Measurements from ENCODE around the gene CCDC82.
"Not testable (repeated sequence)": the region's sequence is repeated elsewhere in the genome, so short reads cannot be mapped to it uniquely, and the experiment has no call there.

The CCDC82 gene

DNA sequence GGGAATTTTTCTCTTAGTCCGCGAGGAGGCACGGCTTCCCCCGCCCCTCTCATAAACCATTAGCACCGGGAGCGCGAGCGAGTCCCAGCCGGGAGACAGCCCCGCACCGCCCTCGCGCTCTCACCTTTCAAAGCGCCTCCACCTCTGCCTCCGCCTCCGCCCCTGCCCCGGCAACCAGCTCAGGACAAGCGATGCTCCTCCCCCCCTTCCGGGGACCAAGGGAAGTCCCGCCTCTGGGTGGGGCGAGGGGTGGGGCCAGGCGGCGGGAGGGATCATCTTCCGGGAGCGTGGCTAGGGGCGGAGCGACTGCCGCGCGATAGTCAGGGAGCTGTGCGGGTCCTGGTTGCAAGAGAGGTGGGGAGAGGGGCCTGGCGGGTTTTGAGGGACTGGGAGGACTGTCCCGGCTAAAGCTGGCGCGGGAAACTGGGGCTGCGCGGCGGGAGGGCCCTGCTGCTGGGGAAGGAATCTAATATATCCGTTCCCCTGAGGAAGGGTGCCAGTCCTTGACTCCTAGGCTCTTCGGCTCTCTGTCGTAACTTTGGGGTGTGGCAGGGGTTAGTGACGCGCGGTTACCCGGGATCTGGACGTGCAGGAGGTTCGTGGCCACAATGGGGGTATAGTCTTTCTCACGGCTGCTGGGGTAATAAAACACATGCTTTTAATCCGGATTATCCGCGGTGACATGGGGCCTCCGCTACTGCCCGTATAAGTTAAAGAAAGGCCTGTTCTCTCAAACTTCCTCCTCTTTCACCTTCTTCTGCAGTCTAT lies at the start of gene CCDC82, which contains the start of gene JRKL:
Gene CCDC82 (minus strand): TSS at position 193 of the 768 bp plus-strand sequence. CDS start 5,165 bp downstream, outside the sequence.
Gene JRKL (plus strand): TSS at position 294 of the 768 bp plus-strand sequence. CDS start 637 bp downstream, outside the sequence.
- DNase-seq, result peak; percentile 99

DNA sequence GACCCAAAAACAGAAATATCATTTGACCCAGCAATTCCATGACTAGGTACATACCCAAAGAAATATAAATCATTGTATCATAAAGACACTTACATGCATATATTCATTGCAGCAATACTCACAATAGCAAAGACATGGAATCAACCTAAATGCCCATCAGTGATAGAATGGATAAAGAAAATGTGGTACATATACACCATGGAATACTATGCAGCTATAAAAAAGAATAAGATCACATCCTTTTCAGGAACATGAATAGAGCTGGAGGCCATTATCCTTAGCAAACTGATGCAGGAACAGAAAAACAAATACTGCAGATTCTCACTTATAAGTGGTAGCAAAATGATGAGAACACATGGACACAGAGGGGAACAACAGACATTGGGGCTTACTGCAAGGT lies 42.9 kb upstream of the CCDC82 start:
- DNase-seq, result not testable (repeated sequence)

GRCh38 chr11:96430668-96431067 lies 41.0 kb upstream of the CCDC82 start:
- no peak for DNase-seq

DNA sequence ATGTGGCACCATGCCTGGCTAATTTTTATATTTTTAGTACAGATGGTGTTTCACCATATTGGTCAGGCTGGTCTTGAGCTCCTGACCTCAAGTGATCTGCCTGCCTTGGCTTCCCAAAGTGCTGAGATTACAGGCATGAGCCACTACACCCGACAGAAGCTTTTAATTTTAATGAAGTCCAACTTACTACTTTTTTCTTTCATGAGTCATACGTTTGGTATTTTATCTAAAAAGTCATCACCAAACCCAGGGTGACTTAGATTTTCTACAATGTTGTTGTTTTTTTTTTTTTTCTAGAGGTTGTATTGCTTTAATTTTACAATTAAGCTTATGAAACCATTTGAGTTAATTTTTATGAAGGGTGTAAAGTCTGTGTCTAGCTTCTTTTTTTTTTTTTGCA lies 35.0 kb upstream of the CCDC82 start:
- no peak for DNase-seq

DNA sequence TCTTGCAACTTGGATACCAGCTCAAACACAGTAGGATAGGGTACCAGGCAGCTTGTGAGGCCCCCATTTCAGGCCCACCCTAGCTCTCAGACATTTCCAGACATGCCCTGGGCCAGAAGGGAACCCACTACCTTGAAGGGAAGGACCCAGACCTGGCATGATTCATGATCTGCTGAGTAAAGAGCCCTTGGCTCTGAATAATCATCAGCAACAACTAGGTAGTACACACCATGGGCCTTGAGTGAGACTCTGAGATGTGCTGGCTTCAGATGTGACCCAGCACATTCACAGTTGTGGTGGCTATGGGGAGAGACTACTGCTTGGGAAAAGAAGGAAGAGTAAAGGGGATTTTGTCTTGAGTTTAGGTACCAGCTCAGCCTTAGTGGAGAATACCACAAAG lies 23.7 kb upstream of the CCDC82 start:
- DNase-seq, result no peak

DNA sequence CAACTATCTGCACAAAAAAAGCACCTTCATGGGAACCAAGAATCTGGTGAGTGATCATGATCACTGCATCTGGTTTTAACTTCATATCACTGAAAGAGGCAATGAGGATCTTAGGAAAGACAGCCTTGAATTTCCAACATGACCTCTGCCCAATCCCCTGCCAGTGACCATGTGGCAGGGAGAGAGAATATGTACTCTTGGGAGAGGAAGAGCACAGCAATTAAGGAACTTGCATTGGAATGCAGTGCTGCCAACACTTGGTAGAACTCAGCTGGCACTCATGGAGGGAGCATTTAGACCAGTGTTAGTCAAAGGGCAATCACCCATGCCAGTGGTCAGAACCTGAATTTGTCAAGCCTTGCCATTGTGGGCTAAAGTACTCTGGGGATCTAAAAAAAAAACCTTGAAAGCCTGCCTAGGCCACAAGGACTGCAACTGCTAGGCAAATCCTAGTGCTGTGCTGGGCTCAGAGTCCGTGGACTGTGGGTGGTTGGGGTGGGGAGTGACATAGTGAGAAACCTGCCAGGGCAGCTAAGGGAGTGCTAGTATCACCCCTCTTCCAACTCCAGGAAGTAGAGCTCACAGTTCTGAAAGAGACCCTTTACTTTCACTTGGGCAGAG lies 23.2 kb upstream of the CCDC82 start:
- DNase-seq, result no peak

GRCh38 chr11:96411412-96411811 lies 21.7 kb upstream of the CCDC82 start:
- not testable (repeated sequence) for DNase-seq

DNA sequence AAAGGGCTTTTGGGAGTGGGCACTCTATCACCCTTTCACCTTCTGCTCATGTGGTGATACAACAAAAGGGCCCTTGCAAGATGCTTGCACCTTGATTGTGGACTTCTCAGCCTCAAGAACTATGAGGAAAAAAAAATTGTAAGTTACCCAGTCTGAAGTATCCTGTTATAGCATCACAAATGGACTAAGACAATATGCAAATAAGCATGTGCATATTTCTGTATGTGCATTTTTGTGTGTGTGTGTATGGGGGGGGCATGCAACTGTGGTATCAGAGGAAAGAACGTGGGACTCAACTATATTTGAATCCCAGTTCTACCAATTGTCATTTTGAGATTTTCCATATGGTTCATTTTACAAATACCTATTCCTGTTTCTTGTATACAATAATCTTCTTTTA lies 11.0 kb upstream of the CCDC82 start:
- DNase-seq, result no peak

- no peak for DNase-seq
These were observed 8.2 kb upstream of the CCDC82 start for GRCh38 chr11:96397863-96398262.

GRCh38 chr11:96396637-96397036 lies 6.9 kb upstream of the CCDC82 start:
- peak; percentile 57 for DNase-seq

DNA sequence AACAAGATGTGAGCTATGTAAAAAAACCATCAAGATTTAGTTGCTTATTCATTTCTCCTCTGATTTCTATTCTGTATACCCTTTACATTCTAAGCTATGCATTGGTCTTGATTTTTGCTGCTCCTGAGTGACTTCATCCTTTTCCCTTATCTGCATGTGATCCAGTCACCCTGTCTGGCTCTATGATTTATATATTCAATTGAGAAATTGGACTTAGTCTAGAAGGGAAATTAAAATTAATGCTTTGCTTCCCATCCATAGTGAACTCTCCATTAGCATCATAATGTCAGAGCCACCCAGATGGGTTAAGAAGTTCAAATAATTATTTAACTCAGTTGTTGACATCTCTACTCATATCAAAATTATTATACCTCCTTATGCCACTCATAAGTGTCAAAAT lies 5.1 kb upstream of the CCDC82 start:
- DNase-seq, result no peak

- DNase-seq, result no peak
These were observed 4.1 kb upstream of the CCDC82 start for GRCh38 chr11:96393753-96394348.

GRCh38 chr11:96391698-96392307 lies 2.1 kb upstream of the CCDC82 start:
- DNase-seq, result no peak

DNA sequence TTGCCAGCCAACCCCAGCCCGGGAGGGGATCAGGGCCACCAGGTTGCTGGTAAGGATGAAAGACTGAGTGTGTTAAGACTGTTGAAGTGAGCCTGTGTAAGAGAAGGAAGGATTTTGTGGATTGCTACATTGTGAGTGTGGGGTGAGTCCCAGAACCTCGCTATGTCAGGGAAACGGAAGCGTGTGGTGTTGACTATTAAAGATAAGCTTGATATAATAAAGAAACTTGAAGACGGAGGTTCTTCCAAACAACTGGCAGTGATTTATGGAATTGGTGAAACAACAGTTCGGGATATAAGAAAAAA lies 728 bp upstream of the CCDC82 start:
- DNase-seq, result peak; percentile 51

DNA sequence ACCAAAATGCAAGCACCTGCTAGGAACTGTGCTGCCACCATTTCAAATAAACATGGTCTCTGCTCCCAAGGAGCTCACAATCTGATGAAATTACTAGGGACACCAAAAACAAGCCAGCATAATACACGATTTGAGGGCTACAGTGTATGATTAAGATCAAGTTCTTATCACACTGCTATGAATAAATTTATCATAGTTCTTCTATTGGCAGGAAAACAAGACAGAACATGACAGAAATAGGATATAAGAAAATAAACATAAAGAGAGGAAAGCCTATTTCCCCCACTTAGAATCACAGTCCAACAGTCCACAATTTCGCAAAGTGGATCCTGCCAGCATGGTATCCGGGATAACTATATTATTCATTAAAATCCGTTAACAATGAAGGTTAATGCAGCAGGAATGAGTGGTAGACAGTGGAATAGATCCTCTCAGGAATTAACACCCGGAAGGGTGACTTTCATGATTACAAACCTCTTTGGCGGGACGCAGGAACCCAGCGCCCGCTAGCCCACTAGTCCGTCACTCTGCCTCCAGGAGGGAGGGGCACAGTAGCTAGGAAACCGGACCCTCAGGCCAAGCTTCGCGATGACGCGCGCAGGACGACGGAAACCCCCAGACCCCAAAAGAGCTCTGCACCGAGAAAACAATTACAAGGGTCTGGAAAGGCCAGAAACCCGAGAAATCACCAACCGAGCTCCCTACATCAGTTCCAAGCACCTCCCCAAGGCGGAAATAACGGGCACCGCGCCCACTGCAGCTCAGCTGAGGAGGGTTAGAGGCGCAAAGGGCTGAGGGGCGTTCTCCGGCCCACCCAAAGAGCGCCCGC lies 607 bp downstream of the CCDC82 start:
- peak; percentile 78 for DNase-seq

DNA sequence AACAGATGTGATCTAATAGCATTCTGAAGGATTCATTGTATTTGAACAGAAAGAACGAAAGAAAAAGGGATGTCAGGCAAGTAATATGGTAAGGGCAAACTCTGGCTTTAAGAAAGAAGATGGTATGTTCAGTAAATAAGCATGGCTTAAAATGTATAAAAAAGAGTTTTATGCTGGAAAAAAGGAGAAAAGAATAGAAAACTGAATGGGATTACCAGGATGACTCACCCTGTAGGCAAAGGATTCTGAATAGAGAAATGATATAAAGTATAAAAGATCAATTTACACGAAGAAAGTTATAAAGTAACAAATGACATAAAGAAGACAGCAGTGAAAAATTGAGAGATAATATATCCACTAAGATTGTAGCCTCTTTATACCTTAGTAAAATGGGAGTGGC lies 4.5 kb downstream of the CCDC82 start:
- no peak for DNase-seq

DNA sequence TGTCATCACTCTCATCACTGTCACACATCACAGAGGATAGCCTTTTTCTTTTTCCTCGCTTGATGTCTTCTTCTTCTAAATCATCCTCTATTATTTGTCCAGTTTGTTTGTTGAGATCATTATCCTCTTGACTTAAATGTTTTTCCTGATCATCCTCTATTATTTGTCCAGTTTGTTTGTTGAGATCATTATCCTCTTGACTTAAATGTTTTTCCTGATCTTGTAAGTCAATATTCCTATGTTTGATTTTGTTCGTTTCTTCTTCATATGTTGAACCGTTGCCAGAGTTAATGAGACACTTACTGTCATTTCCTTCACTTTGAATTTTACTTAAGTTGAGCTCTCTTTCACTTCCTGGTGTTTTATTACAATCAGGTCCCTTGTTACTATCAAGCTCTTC lies 5.6 kb downstream of the CCDC82 start:
- DNase-seq, result no peak

- no peak for DNase-seq
These were observed 12.9 kb downstream of the CCDC82 start for GRCh38 chr11:96376796-96377195.

DNA sequence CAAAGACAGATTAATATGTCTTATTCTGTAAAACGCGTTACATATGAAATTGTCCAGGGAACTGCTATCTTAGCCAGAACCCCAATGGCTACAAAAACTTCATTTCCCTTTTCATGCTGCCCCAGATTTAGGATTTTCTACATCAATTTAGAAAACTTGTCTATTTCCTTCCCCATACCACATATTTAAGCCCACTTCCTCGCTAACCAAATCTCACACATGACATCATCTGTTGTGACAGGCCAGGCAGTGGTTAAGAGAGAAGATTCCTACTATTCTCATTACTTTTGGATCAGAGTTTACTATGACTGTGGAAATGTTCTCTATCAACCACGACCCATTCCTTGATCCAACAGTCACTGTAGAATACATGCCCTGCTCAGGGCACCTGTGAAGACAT lies 15.9 kb downstream of the CCDC82 start:
- DNase-seq, result no peak

- no peak for DNase-seq
These were observed 22.4 kb downstream of the CCDC82 start for GRCh38 chr11:96367342-96367741.

- no peak for DNase-seq
These were observed 23.7 kb downstream of the CCDC82 start for GRCh38 chr11:96366024-96366423.

DNA sequence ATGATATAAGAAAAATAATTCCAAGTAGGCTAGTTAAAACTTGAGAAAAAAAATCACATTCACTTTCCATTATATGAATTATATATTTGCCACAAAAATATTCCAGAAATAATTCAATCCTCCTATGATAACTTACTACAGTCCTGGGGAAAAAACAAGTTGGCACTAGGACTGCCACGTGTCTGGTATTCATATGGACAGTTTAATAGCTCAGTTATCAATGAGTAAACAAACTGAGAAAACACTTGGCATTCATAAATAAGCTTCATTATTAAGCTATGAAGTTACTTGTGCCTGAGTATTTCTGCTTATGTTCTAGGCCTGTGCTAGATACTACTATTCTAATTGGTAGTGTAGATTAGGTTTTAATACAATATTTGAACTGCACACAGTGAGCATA lies 24.2 kb downstream of the CCDC82 start:
- DNase-seq, result no peak

GRCh38 chr11:96361778-96362177 lies 27.9 kb downstream of the CCDC82 start:
- DNase-seq, result no peak

All from islet precursor cell (in vitro differentiated cells).